PFSK-1 (cell line): Measurements from ENCODE around the gene PPIC.

Source experiments
- FOXP2 ChIP-seq: optimal IDR thresholded peaks from 2 replicates; pipeline ENCODE3; 2011; ENCODE audit warnings: borderline replicate concordance, control low read depth, inconsistent platforms; ENCODE audit not compliant: insufficient read depth; ENCODE audit errors: extremely low read length, extremely low read depth
- POLR2AphosphoS5 ChIP-seq: IDR thresholded peaks from 2 replicates; pipeline ENCODE4 v1.6.1; 2012; ENCODE audit warnings: low read depth, mild to moderate bottlenecking, control low read depth, low read length, moderate library complexity
- REST ChIP-seq, 2 experiments: IDR thresholded peaks; 2 replicates each; pipeline versions ENCODE4 v1.6.1 to v1.8.0; 2011 to 2012; ENCODE audit warnings: low read depth in 2 of 2, low read length in 2 of 2, control low read depth in 1 of 2, inconsistent platforms in 1 of 2, mild to moderate bottlenecking in 1 of 2, moderate library complexity in 1 of 2; ENCODE audit not compliant: insufficient read depth in 1 of 2
- SIN3A ChIP-seq: IDR thresholded peaks from 2 replicates; pipeline ENCODE4 v1.6.1; 2012; ENCODE audit warnings: mild to moderate bottlenecking, low read length, moderate library complexity, borderline replicate concordance; ENCODE audit not compliant: insufficient read depth
- TAF1 ChIP-seq: IDR thresholded peaks from 2 replicates; pipeline ENCODE4 v1.6.1; 2012; ENCODE audit warnings: low read length, control low read depth, borderline replicate concordance; ENCODE audit not compliant: insufficient read depth

Gene PPIC

GRCh38 chr5:122999947-123000563, 36.5 kb downstream of the PPIC start:
- TF ChIP-seq SIN3A (no peak), TAF1 (no peak), POLR2AphosphoS5 (no peak), FOXP2 (no peak), REST (IDR thresholded peaks at IDR 0.05; ENCODE audit: insufficient read depth in 1 of 2, low read depth in 2 of 2, low read length in 2 of 2) (no peak)

- TF ChIP-seq TAF1 (no peak), POLR2AphosphoS5 (no peak), REST (IDR thresholded peaks at IDR 0.05; ENCODE audit: insufficient read depth in 1 of 2, low read depth in 2 of 2, low read length in 2 of 2) (no peak), SIN3A (no peak), FOXP2 (no peak)
Observed at GRCh38 chr5:122997294-122997693, 39.2 kb downstream of the PPIC start.

- TF ChIP-seq SIN3A: no peak
- TF ChIP-seq REST (IDR thresholded peaks at IDR 0.05; ENCODE audit: insufficient read depth in 1 of 2, low read depth in 2 of 2, low read length in 2 of 2): no peak
- TF ChIP-seq FOXP2: no peak
- TF ChIP-seq POLR2AphosphoS5: no peak
- no peak for TF ChIP-seq TAF1
Observed at GRCh38 chr5:122996091-122996490, 40.4 kb downstream of the PPIC start.

GRCh38 chr5:122985954-122986721, 50.4 kb downstream of the PPIC start:
- no peak for TF ChIP-seq POLR2AphosphoS5
- no peak for TF ChIP-seq SIN3A
- no peak for TF ChIP-seq TAF1
- no peak for TF ChIP-seq FOXP2
- no peak for TF ChIP-seq REST (IDR thresholded peaks at IDR 0.05; ENCODE audit: insufficient read depth in 1 of 2, low read depth in 2 of 2, low read length in 2 of 2)
